ENCODE data around the gene UEVLD.

UEVLD gene

DNA sequence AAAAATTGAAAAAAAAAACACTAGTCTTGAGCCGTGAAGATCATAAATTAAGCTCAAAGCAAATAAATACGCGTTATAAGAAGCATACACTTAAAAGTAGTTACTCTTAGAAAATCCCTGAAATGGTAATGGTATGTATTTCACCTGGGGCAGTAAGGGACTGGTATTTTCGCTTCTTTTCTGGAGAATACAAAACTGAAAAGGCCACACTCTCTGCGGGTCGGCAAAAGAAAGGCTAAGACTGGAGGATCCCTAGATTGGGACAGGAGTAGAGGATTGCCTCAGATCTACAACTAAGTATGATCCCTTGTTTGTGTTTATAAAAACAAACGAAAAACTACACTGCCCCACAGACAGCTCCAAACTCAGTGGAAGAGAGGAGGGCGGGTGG is 62.4 kb downstream of the UEVLD start:
- TF ChIP-seq FOXM1 (IDR thresholded peaks at IDR 0.05; ENCODE audit: borderline replicate concordance, low read depth): no peak
- TF ChIP-seq YY1 (IDR thresholded peaks at IDR 0.05; ENCODE audit: low read depth): no peak
- TF ChIP-seq, protein P1, sequence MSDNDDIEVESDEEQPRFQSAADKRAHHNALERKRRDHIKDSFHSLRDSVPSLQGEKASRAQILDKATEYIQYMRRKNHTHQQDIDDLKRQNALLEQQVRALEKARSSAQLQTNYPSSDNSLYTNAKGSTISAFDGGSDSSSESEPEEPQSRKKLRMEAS (IDR thresholded peaks at IDR 0.05): no peak
- no peak for TF ChIP-seq NFIC (IDR thresholded peaks at IDR 0.05)
- no peak for TF ChIP-seq EP300 (IDR thresholded peaks at IDR 0.05; ENCODE audit: borderline replicate concordance)
- TF ChIP-seq ZBTB7A (IDR thresholded peaks at IDR 0.05; ENCODE audit: low read depth): no peak
- no peak for TF ChIP-seq TAF1 (IDR thresholded peaks at IDR 0.05; ENCODE audit: low read depth)
- no peak for TF ChIP-seq CREB1 (IDR thresholded peaks at IDR 0.05; ENCODE audit: low read depth)

DNA sequence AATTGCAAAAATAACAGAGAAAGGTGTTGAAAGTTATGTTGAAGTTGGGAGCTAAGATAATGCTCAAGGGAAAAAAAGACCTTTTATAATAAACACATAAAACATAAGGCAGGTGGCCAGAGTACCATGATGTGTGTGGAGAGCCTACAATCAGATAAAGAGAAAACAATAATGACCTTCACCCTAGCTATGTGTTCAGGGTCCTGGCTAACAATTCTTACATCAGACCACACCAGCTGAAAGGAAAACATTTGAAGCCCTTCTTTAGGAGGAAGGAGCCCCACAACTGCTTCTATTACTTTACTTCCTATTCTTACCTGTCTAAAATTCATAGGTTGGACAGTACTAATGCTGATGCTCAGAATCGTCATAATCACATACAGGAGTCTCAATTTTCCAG is 64.3 kb downstream of the UEVLD start:
- TF ChIP-seq YY1 (IDR thresholded peaks at IDR 0.05; ENCODE audit: low read depth): no peak
- TF ChIP-seq, protein P2, sequence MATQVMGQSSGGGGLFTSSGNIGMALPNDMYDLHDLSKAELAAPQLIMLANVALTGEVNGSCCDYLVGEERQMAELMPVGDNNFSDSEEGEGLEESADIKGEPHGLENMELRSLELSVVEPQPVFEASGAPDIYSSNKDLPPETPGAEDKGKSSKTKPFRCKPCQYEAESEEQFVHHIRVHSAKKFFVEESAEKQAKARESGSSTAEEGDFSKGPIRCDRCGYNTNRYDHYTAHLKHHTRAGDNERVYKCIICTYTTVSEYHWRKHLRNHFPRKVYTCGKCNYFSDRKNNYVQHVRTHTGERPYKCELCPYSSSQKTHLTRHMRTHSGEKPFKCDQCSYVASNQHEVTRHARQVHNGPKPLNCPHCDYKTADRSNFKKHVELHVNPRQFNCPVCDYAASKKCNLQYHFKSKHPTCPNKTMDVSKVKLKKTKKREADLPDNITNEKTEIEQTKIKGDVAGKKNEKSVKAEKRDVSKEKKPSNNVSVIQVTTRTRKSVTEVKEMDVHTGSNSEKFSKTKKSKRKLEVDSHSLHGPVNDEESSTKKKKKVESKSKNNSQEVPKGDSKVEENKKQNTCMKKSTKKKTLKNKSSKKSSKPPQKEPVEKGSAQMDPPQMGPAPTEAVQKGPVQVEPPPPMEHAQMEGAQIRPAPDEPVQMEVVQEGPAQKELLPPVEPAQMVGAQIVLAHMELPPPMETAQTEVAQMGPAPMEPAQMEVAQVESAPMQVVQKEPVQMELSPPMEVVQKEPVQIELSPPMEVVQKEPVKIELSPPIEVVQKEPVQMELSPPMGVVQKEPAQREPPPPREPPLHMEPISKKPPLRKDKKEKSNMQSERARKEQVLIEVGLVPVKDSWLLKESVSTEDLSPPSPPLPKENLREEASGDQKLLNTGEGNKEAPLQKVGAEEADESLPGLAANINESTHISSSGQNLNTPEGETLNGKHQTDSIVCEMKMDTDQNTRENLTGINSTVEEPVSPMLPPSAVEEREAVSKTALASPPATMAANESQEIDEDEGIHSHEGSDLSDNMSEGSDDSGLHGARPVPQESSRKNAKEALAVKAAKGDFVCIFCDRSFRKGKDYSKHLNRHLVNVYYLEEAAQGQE (IDR thresholded peaks at IDR 0.05; ENCODE audit: low read depth): no peak
- TF ChIP-seq CEBPB (IDR thresholded peaks at IDR 0.05): no peak
- TF ChIP-seq EGR1 (IDR thresholded peaks at IDR 0.05): no peak
- no peak for TF ChIP-seq CREB1 (IDR thresholded peaks at IDR 0.05; ENCODE audit: low read depth)
- no peak for TF ChIP-seq EP300 (IDR thresholded peaks at IDR 0.05; ENCODE audit: borderline replicate concordance)
- TF ChIP-seq ZBTB7A (IDR thresholded peaks at IDR 0.05; ENCODE audit: low read depth): no peak
- TF ChIP-seq, protein P3, sequence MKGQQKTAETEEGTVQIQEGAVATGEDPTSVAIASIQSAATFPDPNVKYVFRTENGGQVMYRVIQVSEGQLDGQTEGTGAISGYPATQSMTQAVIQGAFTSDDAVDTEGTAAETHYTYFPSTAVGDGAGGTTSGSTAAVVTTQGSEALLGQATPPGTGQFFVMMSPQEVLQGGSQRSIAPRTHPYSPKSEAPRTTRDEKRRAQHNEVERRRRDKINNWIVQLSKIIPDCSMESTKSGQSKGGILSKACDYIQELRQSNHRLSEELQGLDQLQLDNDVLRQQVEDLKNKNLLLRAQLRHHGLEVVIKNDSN (IDR thresholded peaks at IDR 0.05): no peak
- TF ChIP-seq NFIC (IDR thresholded peaks at IDR 0.05): no peak
- no peak for TF ChIP-seq TEAD4 (IDR thresholded peaks at IDR 0.05)
- no peak for TF ChIP-seq TAF1 (IDR thresholded peaks at IDR 0.05; ENCODE audit: low read depth)
- TF ChIP-seq TCF12 (IDR thresholded peaks at IDR 0.05; ENCODE audit: low read depth): no peak
- TF ChIP-seq, protein P1 (IDR thresholded peaks at IDR 0.05): no peak
- TF ChIP-seq FOXM1 (IDR thresholded peaks at IDR 0.05; ENCODE audit: borderline replicate concordance, low read depth): no peak
- no peak for TF ChIP-seq RAD21 (IDR thresholded peaks at IDR 0.05; ENCODE audit: low read depth)

DNA sequence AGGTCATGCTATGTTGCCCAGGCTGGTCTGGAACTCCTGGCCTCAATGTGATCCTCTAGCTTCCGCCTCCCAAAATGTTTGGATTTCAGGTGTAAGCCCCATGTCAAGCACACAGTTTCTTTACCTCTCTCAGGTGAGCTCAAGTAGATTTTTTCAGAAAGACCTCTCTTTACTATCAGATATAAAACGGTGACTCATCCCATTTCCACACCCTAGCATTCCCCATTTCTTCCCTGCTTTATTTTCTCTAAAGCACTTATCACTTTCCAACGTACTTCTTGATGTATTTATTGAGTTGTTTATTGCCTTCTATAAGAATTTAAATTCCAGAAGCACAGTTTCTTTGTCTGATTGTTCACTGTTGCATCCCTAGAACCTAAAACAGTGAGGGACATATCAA is 65.5 kb downstream of the UEVLD start:
- TF ChIP-seq, protein P2 (IDR thresholded peaks at IDR 0.05; ENCODE audit: low read depth): no peak
- TF ChIP-seq EGR1 (IDR thresholded peaks at IDR 0.05) (no peak), CEBPB (IDR thresholded peaks at IDR 0.05) (no peak), CREB1 (IDR thresholded peaks at IDR 0.05; ENCODE audit: low read depth) (no peak), RAD21 (IDR thresholded peaks at IDR 0.05; ENCODE audit: low read depth) (no peak)
- TF ChIP-seq, protein P1 (IDR thresholded peaks at IDR 0.05): no peak

DNA sequence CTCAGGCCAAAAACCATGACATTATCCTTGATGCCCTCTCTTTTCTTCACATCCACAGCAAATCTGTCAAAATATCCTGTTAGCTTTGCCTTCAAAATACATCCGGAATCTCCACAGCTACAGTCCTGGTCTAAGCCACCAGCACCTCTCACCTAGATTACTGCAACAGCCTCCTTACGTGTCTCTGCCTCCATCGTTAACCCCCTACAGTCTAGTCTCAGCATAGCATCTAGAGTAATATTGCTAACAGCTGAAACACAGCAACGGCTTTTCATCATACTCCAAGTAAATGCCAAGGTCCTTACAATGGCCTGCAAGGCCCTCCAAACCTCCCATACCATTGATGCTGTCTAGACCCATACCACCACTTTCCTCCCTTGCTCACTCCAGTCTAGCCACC is 66.1 kb downstream of the UEVLD start:
- TF ChIP-seq FOXM1 (IDR thresholded peaks at IDR 0.05; ENCODE audit: borderline replicate concordance, low read depth) (no peak), TCF12 (IDR thresholded peaks at IDR 0.05; ENCODE audit: low read depth) (no peak), CEBPB (IDR thresholded peaks at IDR 0.05) (no peak), EGR1 (IDR thresholded peaks at IDR 0.05) (no peak), ZBTB7A (IDR thresholded peaks at IDR 0.05; ENCODE audit: low read depth) (no peak), TAF1 (IDR thresholded peaks at IDR 0.05; ENCODE audit: low read depth) (no peak), EP300 (IDR thresholded peaks at IDR 0.05; ENCODE audit: borderline replicate concordance) (no peak), YY1 (IDR thresholded peaks at IDR 0.05; ENCODE audit: low read depth) (no peak), CREB1 (IDR thresholded peaks at IDR 0.05; ENCODE audit: low read depth) (no peak), RAD21 (IDR thresholded peaks at IDR 0.05; ENCODE audit: low read depth) (no peak), TEAD4 (IDR thresholded peaks at IDR 0.05) (no peak), NFIC (IDR thresholded peaks at IDR 0.05) (no peak)
- TF ChIP-seq, protein P3 (IDR thresholded peaks at IDR 0.05): no peak
- TF ChIP-seq, protein P1 (IDR thresholded peaks at IDR 0.05): no peak
- TF ChIP-seq, protein P2 (IDR thresholded peaks at IDR 0.05; ENCODE audit: low read depth): no peak
